ENCODE results near the gene F2RL3. TPM values are rescaled to one million over a fixed set of nuclear protein-coding genes. Genes with fewer than 3 reads are reported as not detected.

The F2RL3 gene
- total RNA-seq, 1 donor: not detected

DNA sequence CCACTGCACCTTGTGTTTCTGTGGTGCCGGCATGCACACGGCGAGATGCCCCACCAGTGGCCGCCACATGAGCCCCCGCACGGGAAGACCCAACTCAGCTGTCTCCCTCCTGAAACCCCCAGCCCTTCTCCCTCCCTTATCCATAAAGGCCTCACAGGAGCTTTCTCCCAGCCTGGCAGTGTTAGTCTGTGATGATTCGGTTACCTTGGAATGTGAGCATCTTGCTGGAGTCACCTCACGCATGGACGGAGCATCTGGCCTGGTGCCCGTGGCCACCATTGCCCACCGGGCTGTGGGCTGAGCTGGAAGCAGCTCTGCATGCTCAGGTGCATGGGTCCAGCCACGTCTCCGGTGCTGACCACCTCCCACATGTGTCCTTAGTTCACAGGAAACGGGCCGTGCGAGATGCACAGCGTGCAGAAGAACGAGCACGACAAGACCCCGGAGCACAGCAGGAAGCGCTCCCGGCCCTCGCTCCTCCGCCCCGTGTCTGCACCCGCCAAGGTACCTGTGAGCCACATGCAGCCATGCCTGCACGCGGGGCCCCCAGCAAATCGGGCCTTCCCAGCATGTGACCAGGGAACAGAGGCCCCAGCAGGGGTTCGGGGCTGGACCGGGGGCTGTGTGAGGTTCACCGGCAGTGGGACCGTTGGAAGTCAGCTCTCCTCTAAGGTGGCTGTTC is 37.6 kb upstream of the F2RL3 start:
- DNase-seq (ENCODE audit: low read depth): no peak
- no peak overlapping the region for H3K4me3 ChIP-seq (ENCODE audit: low read depth, low read length)
- TF ChIP-seq, protein P1, sequence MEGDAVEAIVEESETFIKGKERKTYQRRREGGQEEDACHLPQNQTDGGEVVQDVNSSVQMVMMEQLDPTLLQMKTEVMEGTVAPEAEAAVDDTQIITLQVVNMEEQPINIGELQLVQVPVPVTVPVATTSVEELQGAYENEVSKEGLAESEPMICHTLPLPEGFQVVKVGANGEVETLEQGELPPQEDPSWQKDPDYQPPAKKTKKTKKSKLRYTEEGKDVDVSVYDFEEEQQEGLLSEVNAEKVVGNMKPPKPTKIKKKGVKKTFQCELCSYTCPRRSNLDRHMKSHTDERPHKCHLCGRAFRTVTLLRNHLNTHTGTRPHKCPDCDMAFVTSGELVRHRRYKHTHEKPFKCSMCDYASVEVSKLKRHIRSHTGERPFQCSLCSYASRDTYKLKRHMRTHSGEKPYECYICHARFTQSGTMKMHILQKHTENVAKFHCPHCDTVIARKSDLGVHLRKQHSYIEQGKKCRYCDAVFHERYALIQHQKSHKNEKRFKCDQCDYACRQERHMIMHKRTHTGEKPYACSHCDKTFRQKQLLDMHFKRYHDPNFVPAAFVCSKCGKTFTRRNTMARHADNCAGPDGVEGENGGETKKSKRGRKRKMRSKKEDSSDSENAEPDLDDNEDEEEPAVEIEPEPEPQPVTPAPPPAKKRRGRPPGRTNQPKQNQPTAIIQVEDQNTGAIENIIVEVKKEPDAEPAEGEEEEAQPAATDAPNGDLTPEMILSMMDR (IDR thresholded peaks at IDR 0.05; ENCODE audit: insufficient read depth, low read length): no peak

DNA sequence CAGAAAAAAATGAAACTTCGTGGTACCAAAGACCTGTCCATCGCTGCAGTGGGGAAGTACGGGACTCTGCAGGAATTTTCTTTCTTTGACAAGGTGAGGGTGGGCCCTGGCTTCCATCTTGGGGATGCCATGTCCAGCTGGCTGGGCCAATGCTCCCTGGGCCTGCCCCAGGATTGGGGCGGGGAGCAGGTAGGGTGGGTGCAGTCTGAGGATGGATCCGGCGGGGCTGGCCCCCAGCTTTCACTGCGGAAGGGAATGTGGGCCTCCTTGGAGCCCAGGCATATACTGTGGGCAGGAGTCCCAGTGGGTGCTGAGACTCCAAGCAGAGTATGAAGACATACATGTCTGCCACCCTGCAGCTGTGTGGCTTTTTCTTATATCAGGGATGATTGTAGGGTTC is 35.7 kb upstream of the F2RL3 start:
- H3K4me3 ChIP-seq (ENCODE audit: low read depth, low read length): no peak overlapping the region
- TF ChIP-seq, protein P1 (IDR thresholded peaks at IDR 0.05; ENCODE audit: insufficient read depth, low read length): no peak
- DNase-seq (ENCODE audit: low read depth): no peak

DNA sequence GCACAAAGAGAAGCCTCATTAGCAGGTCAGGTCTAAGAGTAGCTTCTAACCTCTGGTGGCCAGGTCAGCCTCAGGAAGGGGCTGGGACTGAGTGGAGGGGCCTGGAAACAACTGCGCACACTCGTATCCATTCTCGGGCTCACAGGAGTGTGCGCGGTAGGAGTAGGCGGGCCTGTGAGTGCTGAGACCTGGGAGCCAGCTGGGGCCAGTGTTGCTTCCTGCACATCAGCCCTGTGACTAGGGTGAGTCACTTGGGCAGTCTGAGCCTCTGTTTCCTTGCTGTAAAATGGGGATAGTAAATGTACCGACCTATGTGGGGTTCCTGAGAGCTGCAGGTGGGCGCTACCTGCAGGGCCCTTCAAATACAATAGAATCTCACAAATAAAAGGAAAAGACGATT is 32.7 kb upstream of the F2RL3 start:
- H3K4me3 ChIP-seq (ENCODE audit: low read depth, low read length): no peak overlapping the region
- TF ChIP-seq, protein P1 (IDR thresholded peaks at IDR 0.05; ENCODE audit: insufficient read depth, low read length): no peak
- no peak for DNase-seq (ENCODE audit: low read depth)

DNA sequence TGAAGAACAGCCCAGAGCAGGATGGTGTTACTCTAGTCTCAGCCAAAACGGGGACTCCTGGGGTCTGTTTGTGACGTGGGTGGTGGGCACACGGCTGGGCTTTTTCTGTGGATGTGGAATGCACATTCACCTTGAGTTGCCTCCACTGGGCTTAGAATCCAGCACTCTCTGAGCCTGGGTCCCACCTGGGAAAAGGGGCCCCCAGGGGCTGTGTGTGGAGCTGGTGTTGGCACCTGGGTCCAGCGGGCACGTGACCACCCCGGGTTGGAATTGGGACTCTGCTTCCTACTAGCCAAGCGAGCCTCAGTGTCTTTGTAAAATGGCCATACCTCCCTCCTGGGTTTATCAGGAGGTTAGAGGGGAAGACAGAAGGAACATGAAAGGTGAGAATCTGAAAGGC is 29.2 kb upstream of the F2RL3 start:
- DNase-seq (ENCODE audit: low read depth): no peak
- H3K4me3 ChIP-seq (ENCODE audit: low read depth, low read length): no peak overlapping the region
- TF ChIP-seq, protein P1 (IDR thresholded peaks at IDR 0.05; ENCODE audit: insufficient read depth, low read length): no peak

DNA sequence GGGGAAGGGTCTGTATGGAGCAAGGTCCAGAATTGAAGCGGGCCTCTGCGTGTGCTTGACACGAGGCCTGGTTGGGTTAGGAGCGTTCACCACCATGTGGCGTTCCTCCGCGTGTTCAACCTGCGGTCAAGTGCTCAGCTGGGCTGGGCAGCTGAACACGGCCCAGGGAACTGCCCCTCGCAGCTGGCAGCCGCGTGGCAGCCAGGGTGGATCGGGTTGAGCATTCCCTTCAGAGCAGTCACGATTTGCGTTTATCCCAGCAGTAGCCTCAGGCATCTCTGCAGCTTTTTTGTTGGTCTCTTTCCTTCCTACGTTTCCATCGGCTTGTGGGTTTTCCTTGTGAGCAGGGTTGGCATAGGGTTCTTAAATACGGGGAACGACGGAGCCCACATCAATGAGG is 28.7 kb upstream of the F2RL3 start:
- no peak overlapping the region for H3K4me3 ChIP-seq (ENCODE audit: low read depth, low read length)
- DNase-seq (ENCODE audit: low read depth): no peak
- TF ChIP-seq, protein P1 (IDR thresholded peaks at IDR 0.05; ENCODE audit: insufficient read depth, low read length): no peak

DNA sequence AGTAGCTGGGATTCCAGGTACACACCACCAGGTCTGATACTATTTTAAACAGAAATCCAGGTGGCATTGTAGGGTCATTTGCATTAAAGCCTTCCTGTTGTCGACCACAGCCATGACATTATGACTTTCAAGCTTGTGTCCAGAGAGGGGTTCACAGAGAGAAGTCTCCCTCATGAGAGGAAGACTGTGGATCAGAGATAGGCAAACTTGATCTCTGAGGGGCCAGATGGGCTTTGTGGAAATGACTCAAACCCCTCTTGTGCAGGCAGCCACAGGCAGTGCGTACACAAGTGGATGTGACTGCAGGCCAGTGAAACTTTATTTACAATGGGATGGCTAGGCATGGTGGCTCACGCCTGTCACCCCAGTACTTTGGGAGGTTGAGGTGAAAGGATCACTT is 27.8 kb upstream of the F2RL3 start:
- no peak overlapping the region for H3K4me3 ChIP-seq (ENCODE audit: low read depth, low read length)
- TF ChIP-seq, protein P1 (IDR thresholded peaks at IDR 0.05; ENCODE audit: insufficient read depth, low read length): no peak
- no peak for DNase-seq (ENCODE audit: low read depth)

DNA sequence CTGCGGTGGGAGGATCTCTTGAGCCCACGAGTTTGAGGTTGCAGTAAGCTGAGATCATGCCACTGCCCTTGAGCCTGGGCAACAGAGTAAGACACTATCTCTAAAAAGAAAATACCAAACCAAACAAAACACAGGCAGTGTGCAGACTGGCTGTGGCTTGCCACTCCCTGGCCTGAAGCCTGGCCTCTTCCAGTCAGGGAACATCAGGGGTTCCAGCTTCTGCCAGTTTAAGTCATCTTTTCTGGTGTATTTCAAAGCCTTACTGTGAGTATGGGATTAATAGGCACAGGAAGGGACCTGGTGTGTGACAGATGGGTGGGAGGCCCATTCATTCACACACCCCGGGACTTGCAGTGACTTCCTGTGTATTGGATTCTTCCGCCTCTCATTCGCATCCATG is 27.0 kb upstream of the F2RL3 start:
- H3K4me3 ChIP-seq (ENCODE audit: low read depth, low read length): no peak overlapping the region
- TF ChIP-seq, protein P1 (IDR thresholded peaks at IDR 0.05; ENCODE audit: insufficient read depth, low read length): no peak
- no peak for DNase-seq (ENCODE audit: low read depth)
